Uterus (tissue), 4 donors: Measurements from ENCODE around the gene PPHLN1. TPM values are rescaled to one million over a fixed set of nuclear protein-coding genes. Genes with fewer than 3 reads are reported as not detected.

Experiments used
- DNase-seq, 2 donors: peaks; one replicate each; pipeline ENCODE4 v3.0.0-alpha.2; 2019 to 2020
- H3K27ac ChIP-seq, 2 donors: fragments of 200-600 bp; sonication (generic); 1 replicate in 1 of 2; 2 replicates in 1 of 2; pipeline ENCODE4 v1.5.1; 2016 to 2018
- H3K27me3 ChIP-seq, 2 donors: fragments of 200-600 bp; sonication (generic); one replicate each; pipeline ENCODE4 v1.5.1; 2018 to 2019; ENCODE audit warnings: control low read depth in 1 of 2
- H3K36me3 ChIP-seq, 2 donors: fragments of 200-600 bp; sonication (generic); one replicate each; pipeline ENCODE4 v1.5.1; 2019; ENCODE audit warnings: control low read depth in 1 of 2
- H3K4me1 ChIP-seq, 2 donors: fragments of 200-600 bp; sonication (generic); one replicate each; pipeline ENCODE4 v1.5.1; 2018 to 2019; ENCODE audit warnings: control low read depth in 1 of 2
- H3K4me3 ChIP-seq, 2 donors: fragments of 200-600 bp; sonication (generic); 1 replicate in 1 of 2; 2 replicates in 1 of 2; pipeline ENCODE4 v1.5.1; 2018 to 2019; ENCODE audit warnings: mild to moderate bottlenecking in 1 of 2
- H3K9me3 ChIP-seq, 2 donors: fragments of 200-600 bp; sonication (generic); one replicate each; pipeline ENCODE4 v1.5.1; 2019; ENCODE audit warnings: control low read depth in 1 of 2
- POLR2A ChIP-seq, 2 donors: fragments of 450-650 bp; IDR thresholded peaks; one replicate each; pipeline ENCODE4 v1.6.1; 2016; ENCODE audit warnings: antibody characterized with exemption in 2 of 2, mild to moderate bottlenecking in 1 of 2, moderate library complexity in 1 of 2
- intact Hi-C: fragments of 100-400 bp; cut with DNase I; formaldehyde crosslinking; loops from one replicate; pipeline ENCODE4 v1.15.1; 2023; ENCODE audit warnings: low total_unique reads
- total RNA-seq, 4 donors: library from RNA; depleted of rRNA in 3 of 4; stranded (reverse); fragments of >200 nt in 3 of 4; gene quantifications; one replicate each; pipeline versions ENCODE4 v1.1.0 to v1.2.4, GENCODE V29; 2014 to 2023
- TF ChIP-seq, protein P1 (sequence below), 4 experiments: fragments of 200-600 bp in 2 of 4; fragments of 450-650 bp in 2 of 4; sonication (generic) in 2 of 4; IDR thresholded peaks; one replicate each; pipeline ENCODE4 v1.5.1; 2016 to 2019; ENCODE audit warnings: antibody characterized with exemption in 4 of 4, mild to moderate bottlenecking in 2 of 4, moderate library complexity in 1 of 4
- donor health status: DM: yes; HTN: yes; CAD: no.

The PPHLN1 gene
- total RNA-seq, 4 donors from 2014 or later = 20.2 to 124 (median 53.3) TPM

DNA sequence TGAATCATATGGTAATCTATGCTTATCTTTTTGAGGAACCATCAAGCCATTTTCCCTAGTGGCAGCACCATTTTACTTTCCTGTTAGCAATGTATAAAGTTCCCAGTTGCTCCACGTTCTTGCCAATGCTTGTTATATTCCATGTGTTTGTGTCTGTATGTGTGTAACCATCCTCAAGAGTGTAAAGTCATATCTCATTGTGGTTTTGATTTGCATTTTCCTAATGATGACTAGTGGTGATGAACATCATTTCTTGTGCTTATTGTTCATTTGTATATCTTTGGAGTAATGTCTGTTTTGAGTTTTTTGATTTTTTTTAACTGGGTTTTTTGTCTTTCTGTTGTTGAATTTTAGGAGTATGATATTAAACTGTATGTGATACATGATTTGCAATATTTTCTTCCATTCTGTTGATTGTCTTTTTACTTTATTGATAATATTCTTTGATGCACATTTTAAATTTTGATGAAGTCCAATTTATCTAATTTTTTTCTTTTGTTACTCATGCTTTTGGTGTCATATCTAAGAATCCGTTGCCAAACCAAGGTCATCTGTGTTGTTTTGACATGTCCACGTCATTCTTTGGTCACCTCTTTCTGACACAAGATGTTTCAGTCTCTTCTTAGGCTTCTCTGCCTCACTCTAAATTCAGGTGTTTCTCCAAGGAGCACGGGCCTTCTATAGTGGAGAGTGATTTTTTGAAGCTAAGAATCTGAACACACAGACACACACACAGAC, 36.1 kb downstream of the PPHLN1 start:
- intact Hi-C loops = no loop called here
- H3K27ac ChIP-seq = no peak overlapping the region
- no peak for TF ChIP-seq POLR2A (IDR thresholded peaks at IDR 0.05)
- TF ChIP-seq, protein P1, sequence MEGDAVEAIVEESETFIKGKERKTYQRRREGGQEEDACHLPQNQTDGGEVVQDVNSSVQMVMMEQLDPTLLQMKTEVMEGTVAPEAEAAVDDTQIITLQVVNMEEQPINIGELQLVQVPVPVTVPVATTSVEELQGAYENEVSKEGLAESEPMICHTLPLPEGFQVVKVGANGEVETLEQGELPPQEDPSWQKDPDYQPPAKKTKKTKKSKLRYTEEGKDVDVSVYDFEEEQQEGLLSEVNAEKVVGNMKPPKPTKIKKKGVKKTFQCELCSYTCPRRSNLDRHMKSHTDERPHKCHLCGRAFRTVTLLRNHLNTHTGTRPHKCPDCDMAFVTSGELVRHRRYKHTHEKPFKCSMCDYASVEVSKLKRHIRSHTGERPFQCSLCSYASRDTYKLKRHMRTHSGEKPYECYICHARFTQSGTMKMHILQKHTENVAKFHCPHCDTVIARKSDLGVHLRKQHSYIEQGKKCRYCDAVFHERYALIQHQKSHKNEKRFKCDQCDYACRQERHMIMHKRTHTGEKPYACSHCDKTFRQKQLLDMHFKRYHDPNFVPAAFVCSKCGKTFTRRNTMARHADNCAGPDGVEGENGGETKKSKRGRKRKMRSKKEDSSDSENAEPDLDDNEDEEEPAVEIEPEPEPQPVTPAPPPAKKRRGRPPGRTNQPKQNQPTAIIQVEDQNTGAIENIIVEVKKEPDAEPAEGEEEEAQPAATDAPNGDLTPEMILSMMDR (IDR thresholded peaks at IDR 0.05) = no peak
- H3K4me1 ChIP-seq = no peaks in the 10 kb centered on the region
- DNase-seq = no peak
- no peaks in the 10 kb centered on the region for H3K27me3 ChIP-seq
- H3K36me3 ChIP-seq = no peaks in the 10 kb centered on the region
- no peaks in the 10 kb centered on the region for H3K9me3 ChIP-seq
- H3K4me3 ChIP-seq = no peak overlapping the region

DNA sequence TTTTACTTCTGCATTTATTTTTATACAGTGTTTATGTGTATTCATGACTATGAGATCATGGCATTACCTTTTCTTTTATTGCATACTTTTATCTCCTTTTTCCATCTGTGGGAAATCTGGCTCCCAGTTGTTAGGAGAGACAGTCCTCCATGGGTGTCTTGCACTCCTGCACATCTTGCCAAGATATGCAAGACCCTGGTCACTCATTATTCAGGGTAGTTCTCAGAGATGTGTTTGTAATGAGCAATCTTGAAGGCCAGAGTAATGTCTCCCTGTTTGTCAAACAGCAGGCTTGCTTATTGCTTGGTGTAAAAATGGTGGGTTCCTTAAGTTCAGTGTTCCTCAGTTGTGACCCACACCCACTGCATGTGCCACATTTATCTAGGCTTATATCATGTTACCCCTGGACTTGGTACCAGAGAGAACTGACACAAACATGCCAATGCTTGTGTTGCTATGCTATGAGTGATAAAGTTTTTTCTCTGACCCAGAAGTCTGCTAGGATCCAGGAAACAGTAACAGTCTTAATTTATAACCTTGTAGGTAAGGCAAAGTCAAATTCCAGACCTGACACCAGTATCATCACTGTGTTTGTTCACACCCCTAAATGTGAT, 36.8 kb downstream of the PPHLN1 start:
- Histone ChIP-seq H3K27me3 (no peaks in the 10 kb centered on the region), H3K4me3 (no peak overlapping the region), H3K4me1 (no peaks in the 10 kb centered on the region), H3K9me3 (no peaks in the 10 kb centered on the region), H3K27ac (no peak overlapping the region), H3K36me3 (no peaks in the 10 kb centered on the region)
- TF ChIP-seq, protein P1 (IDR thresholded peaks at IDR 0.05) = no peak
- no peak for TF ChIP-seq POLR2A (IDR thresholded peaks at IDR 0.05)
- no peak for DNase-seq
- intact Hi-C loops = no loop called here

DNA sequence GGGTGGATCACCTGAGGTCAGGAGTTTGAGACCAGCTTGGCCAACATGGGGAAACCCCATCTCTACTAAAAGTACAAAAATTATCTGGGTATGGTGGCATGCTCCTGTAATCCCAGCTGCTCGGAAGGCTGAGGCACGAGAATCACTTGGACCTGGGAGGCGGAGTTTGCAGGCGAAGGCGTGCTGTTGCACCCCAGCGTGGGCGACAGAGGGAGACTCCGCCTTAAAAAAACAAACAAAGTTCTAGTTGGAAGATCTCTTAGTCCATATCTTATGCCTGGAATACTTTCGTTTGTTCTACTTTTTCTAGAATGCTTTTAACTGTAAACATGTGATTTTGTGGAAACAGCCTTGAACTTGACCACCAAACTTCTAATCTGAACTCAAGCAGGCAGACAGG, 38.7 kb downstream of the PPHLN1 start:
- intact Hi-C loops = no loop called here
- Histone ChIP-seq H3K36me3 (no peaks in the 10 kb centered on the region), H3K9me3 (no peaks in the 10 kb centered on the region), H3K27me3 (no peaks in the 10 kb centered on the region), H3K4me1 (no peaks in the 10 kb centered on the region), H3K4me3 (no peak overlapping the region), H3K27ac (no peak overlapping the region)
- DNase-seq = no peak
- TF ChIP-seq, protein P1 (IDR thresholded peaks at IDR 0.05) = no peak
- no peak for TF ChIP-seq POLR2A (IDR thresholded peaks at IDR 0.05)

DNA sequence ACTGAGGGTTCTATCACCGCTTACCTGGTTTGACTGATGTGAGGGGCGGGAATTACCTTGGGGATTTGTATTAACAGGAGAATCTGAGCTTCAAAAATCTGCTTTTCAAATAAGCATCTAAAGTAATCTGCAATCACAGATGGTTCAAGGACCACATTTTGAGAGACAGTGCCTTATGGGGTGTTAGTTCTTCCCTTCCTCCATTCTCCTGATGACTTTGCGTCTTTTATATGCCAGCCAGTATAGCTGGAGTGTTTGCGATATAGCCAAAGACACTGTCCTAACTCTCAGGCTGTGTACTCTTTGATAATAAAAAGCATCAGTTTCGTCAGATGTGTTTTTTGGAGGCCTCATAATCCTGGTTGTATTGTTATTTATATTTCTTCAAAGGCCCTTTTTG, 39.5 kb downstream of the PPHLN1 start:
- no peak for DNase-seq
- H3K4me3 ChIP-seq = no peak overlapping the region
- no peak for TF ChIP-seq POLR2A (IDR thresholded peaks at IDR 0.05)
- TF ChIP-seq, protein P1 (IDR thresholded peaks at IDR 0.05) = no peak

GRCh38 chr12:42370013-42370412, 44.0 kb downstream of the PPHLN1 start:
- Histone ChIP-seq H3K9me3 (no peaks in the 10 kb centered on the region), H3K27ac (no peak overlapping the region), H3K36me3 (no peaks in the 10 kb centered on the region), H3K4me1 (no peaks in the 10 kb centered on the region), H3K27me3 (no peaks in the 10 kb centered on the region), H3K4me3 (no peak overlapping the region)
- DNase-seq = no peak
- intact Hi-C loops = no loop called here
- TF ChIP-seq, protein P1 (IDR thresholded peaks at IDR 0.05) = no peak
- no peak for TF ChIP-seq POLR2A (IDR thresholded peaks at IDR 0.05)

More for the DNA sequence above, 39.5 kb downstream of the PPHLN1 start:
- intact Hi-C loops = no loop called here
- no peak overlapping the region for H3K27ac ChIP-seq
- no peaks in the 10 kb centered on the region for H3K36me3 ChIP-seq
- H3K4me1 ChIP-seq = no peaks in the 10 kb centered on the region
- H3K27me3 ChIP-seq = no peaks in the 10 kb centered on the region
- H3K9me3 ChIP-seq = no peaks in the 10 kb centered on the region
